ENCODE measurements around the gene ACR. TPM values are rescaled to one million over a fixed set of nuclear protein-coding genes. Genes with fewer than 3 reads are reported as not detected.
"Not testable (repeated sequence)": the region's sequence is repeated elsewhere in the genome, so short reads cannot be mapped to it uniquely, and the experiment has no call there.

The ACR gene
- total RNA-seq, 1 experiment from 2014 or later = 0.21 TPM

- ATAC-seq; DNase-seq (ENCODE audit: low read depth, low spot score); H3K4me3 ChIP-seq (ENCODE audit: low read depth in 2 of 2, low read length in 2 of 2); in situ Hi-C loops (cut with HindIII; ENCODE audit: low pct_unique_long_range_greater_than_20kb, low sequenced_read_pairs); CTCF ChIA-PET; H3K36me3 ChIP-seq (ENCODE audit: control insufficient read depth, insufficient read depth, low read length); H3K4me1 ChIP-seq (ENCODE audit: control insufficient read depth, insufficient read depth, low read length); POLR2A ChIA-PET; intact Hi-C loops (cut with micrococcal nuclease; ENCODE audit: unreplicated experiment); H3K27ac ChIP-seq (ENCODE audit: low read length); H3K9me3 ChIP-seq (ENCODE audit: control insufficient read depth, insufficient read depth, low read depth, low read length); H3K27me3 ChIP-seq (ENCODE audit: control insufficient read depth, insufficient read depth, low read length); BruUV-seq (replicated peaks): not testable (repeated sequence)
These were observed 26.3 kb downstream of the ACR start for GRCh38 chr22:50764288-50764687.

GRCh38 chr22:50775132-50775531, 37.1 kb downstream of the ACR start:
- CTCF ChIA-PET; POLR2A ChIA-PET; BruUV-seq (replicated peaks); H3K4me3 ChIP-seq (ENCODE audit: low read depth in 2 of 2, low read length in 2 of 2); DNase-seq (ENCODE audit: low read depth, low spot score); H3K27me3 ChIP-seq (ENCODE audit: control insufficient read depth, insufficient read depth, low read length); H3K27ac ChIP-seq (ENCODE audit: low read length); H3K9me3 ChIP-seq (ENCODE audit: control insufficient read depth, insufficient read depth, low read depth, low read length); H3K36me3 ChIP-seq (ENCODE audit: control insufficient read depth, insufficient read depth, low read length); intact Hi-C loops (cut with micrococcal nuclease; ENCODE audit: unreplicated experiment); in situ Hi-C loops (cut with HindIII; ENCODE audit: low pct_unique_long_range_greater_than_20kb, low sequenced_read_pairs); H3K4me1 ChIP-seq (ENCODE audit: control insufficient read depth, insufficient read depth, low read length): not testable (repeated sequence)
- peak; percentile 91 for ATAC-seq
- TF ChIP-seq CTCF (IDR thresholded peaks at IDR 0.05) = peak; percentile 69

- in situ Hi-C loops (cut with HindIII; ENCODE audit: low pct_unique_long_range_greater_than_20kb, low sequenced_read_pairs); H3K27ac ChIP-seq (ENCODE audit: low read length); H3K36me3 ChIP-seq (ENCODE audit: control insufficient read depth, insufficient read depth, low read length); ATAC-seq; POLR2A ChIA-PET; H3K4me3 ChIP-seq (ENCODE audit: low read depth in 2 of 2, low read length in 2 of 2); DNase-seq (ENCODE audit: low read depth, low spot score); BruUV-seq (replicated peaks); H3K9me3 ChIP-seq (ENCODE audit: control insufficient read depth, insufficient read depth, low read depth, low read length); intact Hi-C loops (cut with micrococcal nuclease; ENCODE audit: unreplicated experiment); H3K27me3 ChIP-seq (ENCODE audit: control insufficient read depth, insufficient read depth, low read length); CTCF ChIA-PET; H3K4me1 ChIP-seq (ENCODE audit: control insufficient read depth, insufficient read depth, low read length): not testable (repeated sequence)
These were observed 39.6 kb downstream of the ACR start for GRCh38 chr22:50777631-50778030.

GRCh38 chr22:50780244-50780643, 42.2 kb downstream of the ACR start:
- ATAC-seq; DNase-seq (ENCODE audit: low read depth, low spot score); BruUV-seq (replicated peaks); H3K4me3 ChIP-seq (ENCODE audit: low read depth in 2 of 2, low read length in 2 of 2); H3K36me3 ChIP-seq (ENCODE audit: control insufficient read depth, insufficient read depth, low read length); H3K9me3 ChIP-seq (ENCODE audit: control insufficient read depth, insufficient read depth, low read depth, low read length); H3K27ac ChIP-seq (ENCODE audit: low read length); POLR2A ChIA-PET; intact Hi-C loops (cut with micrococcal nuclease; ENCODE audit: unreplicated experiment); H3K27me3 ChIP-seq (ENCODE audit: control insufficient read depth, insufficient read depth, low read length); H3K4me1 ChIP-seq (ENCODE audit: control insufficient read depth, insufficient read depth, low read length); in situ Hi-C loops (cut with HindIII; ENCODE audit: low pct_unique_long_range_greater_than_20kb, low sequenced_read_pairs): not testable (repeated sequence)
- CTCF ChIA-PET = interaction anchor here (0.6 to 0.7 kb wide), 2 partner anchors 33 to 103 kb away, joined by 3 to 5 read pairs; no protein-coding TSS in a partner anchor

GRCh38 chr22:50782253-50782652, 44.2 kb downstream of the ACR start:
- DNase-seq (ENCODE audit: low read depth, low spot score); H3K9me3 ChIP-seq (ENCODE audit: control insufficient read depth, insufficient read depth, low read depth, low read length); H3K4me1 ChIP-seq (ENCODE audit: control insufficient read depth, insufficient read depth, low read length); H3K27me3 ChIP-seq (ENCODE audit: control insufficient read depth, insufficient read depth, low read length); POLR2A ChIA-PET; intact Hi-C loops (cut with micrococcal nuclease; ENCODE audit: unreplicated experiment); CTCF ChIA-PET; ATAC-seq; H3K36me3 ChIP-seq (ENCODE audit: control insufficient read depth, insufficient read depth, low read length); BruUV-seq (replicated peaks); H3K27ac ChIP-seq (ENCODE audit: low read length); H3K4me3 ChIP-seq (ENCODE audit: low read depth in 2 of 2, low read length in 2 of 2); in situ Hi-C loops (cut with HindIII; ENCODE audit: low pct_unique_long_range_greater_than_20kb, low sequenced_read_pairs): not testable (repeated sequence)

Data from Panc1 (cell line).